IMR-90 (cell line): ENCODE data around the gene ANKRD44.

Experiments used
- BHLHE40 ChIP-seq: fragments of 150-350 bp; IDR thresholded peaks from 2 replicates; pipeline ENCODE4 v1.6.1; 2016; ENCODE audit warnings: mild to moderate bottlenecking, low read depth, low read length
- CEBPB ChIP-seq: IDR thresholded peaks from 2 replicates; pipeline ENCODE4 v1.6.1; 2012; ENCODE audit warnings: low read depth, low read length, improper control_type of control experiment
- CHD1 ChIP-seq: IDR thresholded peaks from 2 replicates; pipeline ENCODE4 v1.6.1; 2012; ENCODE audit warnings: low read depth, low read length, improper control_type of control experiment
- CTCF ChIP-seq: conservative IDR thresholded peaks from 2 replicates; pipeline ENCODE4 v1.5.1; 2012; ENCODE audit warnings: mild to moderate bottlenecking, low read depth, low read length, improper control_type of control experiment
- MAFK ChIP-seq: IDR thresholded peaks from 2 replicates; pipeline ENCODE4 v1.6.1; 2012; ENCODE audit warnings: low read depth, low read length, improper control_type of control experiment
- POLR2A ChIP-seq: IDR thresholded peaks from 2 replicates; pipeline ENCODE4 v1.6.1; 2012; ENCODE audit warnings: mild to moderate bottlenecking, low read depth, low read length
- RAD21 ChIP-seq: IDR thresholded peaks from 2 replicates; pipeline ENCODE4 v1.6.1; 2012; ENCODE audit warnings: low read length, improper control_type of control experiment
- RCOR1 ChIP-seq: IDR thresholded peaks from 2 replicates; pipeline ENCODE4 v1.6.1; 2012; ENCODE audit warnings: mild to moderate bottlenecking, low read length, improper control_type of control experiment; ENCODE audit not compliant: insufficient replicate concordance

GRCh38 chr2:197258580-197258979 lies 52.0 kb downstream of the ANKRD44 start:
- no peak for TF ChIP-seq POLR2A
- no peak for TF ChIP-seq CTCF
- no peak for TF ChIP-seq CHD1
- no peak for TF ChIP-seq BHLHE40
- no peak for TF ChIP-seq RAD21
- no peak for TF ChIP-seq CEBPB
- no peak for TF ChIP-seq MAFK
- no peak for TF ChIP-seq RCOR1
